IMR-90 (cell line): ENCODE data around the gene WDFY2. TPM values are rescaled to one million over a fixed set of nuclear protein-coding genes. Genes with fewer than 3 reads are reported as not detected.

ENCODE experiments used
- ATAC-seq: fragments of 200-7000 bp; cut with Tn5 transposase; 2 replicates; pipeline ENCODE4 v1.9.1; 2020; ENCODE audit warnings: low read depth, mild to moderate bottlenecking, moderate library complexity
- BruUV-seq: library from RNA; stranded (reverse); fragments of 400-500 nt; replicated peaks from 2 replicates; lab custom pipeline; 2021; lab: Mats Ljungman, UMichigan
- CTCF ChIA-PET: fragments of 300-600 bp; formaldehyde crosslinking; extraction: SDS; loops from one replicate; lab custom pipeline; 2021; ENCODE audit warnings: antibody characterized with exemption; lab: Yijun Ruan, JAX
- POLR2A ChIA-PET: fragments of 300-600 bp; sonication (Branson Sonifier 250); formaldehyde crosslinking; loops from one replicate; lab custom pipeline; 2022; ENCODE audit warnings: antibody characterized with exemption; ENCODE audit not compliant: unreplicated experiment; lab: Charles Lee
- DNase-seq: peaks from one replicate; pipeline ENCODE4 v3.0.0; 2013
- H2AFZ ChIP-seq: replicated peaks from 2 replicates; pipeline ENCODE3; 2013; ENCODE audit warnings: low read length, mild to moderate bottlenecking; ENCODE audit not compliant: poor library complexity
- H2AK5ac ChIP-seq: 2 replicates; pipeline ENCODE4 v1.6.1; 2013; ENCODE audit warnings: low read depth, low read length, inconsistent platforms
- H2AK9ac ChIP-seq: replicated peaks from 2 replicates; pipeline ENCODE3; 2013; ENCODE audit warnings: mild to moderate bottlenecking, low read depth, low read length, moderate library complexity; ENCODE audit not compliant: poor library complexity
- H2BK120ac ChIP-seq: 2 replicates; pipeline ENCODE4 v1.6.1; 2013; ENCODE audit warnings: low read depth, low read length, inconsistent platforms
- H2BK15ac ChIP-seq: 3 replicates; pipeline ENCODE4 v1.6.1; 2013; ENCODE audit warnings: low read depth, low read length, inconsistent platforms
- H2BK20ac ChIP-seq: 2 replicates; pipeline ENCODE4 v1.6.1; 2013; ENCODE audit warnings: low read depth, mild to moderate bottlenecking, inconsistent platforms, low read length, moderate library complexity
- H2BK5ac ChIP-seq: 2 replicates; pipeline ENCODE4 v1.6.1; 2013; ENCODE audit warnings: mild to moderate bottlenecking, low read depth, low read length, inconsistent platforms; ENCODE audit not compliant: poor library complexity, severe bottlenecking
- H3K14ac ChIP-seq: replicated peaks from 2 replicates; pipeline ENCODE4 v1.6.1; 2013; ENCODE audit warnings: low read depth, low read length, inconsistent platforms
- H3K18ac ChIP-seq: 2 replicates; pipeline ENCODE4 v1.6.1; 2013; ENCODE audit warnings: low read depth, low read length, control low read depth
- H3K23ac ChIP-seq: 2 replicates; pipeline ENCODE4 v1.6.1; 2013; ENCODE audit warnings: low read depth, low read length, inconsistent platforms
- H3K27ac ChIP-seq: 2 replicates; pipeline ENCODE4 v1.5.1; 2013; ENCODE audit warnings: mild to moderate bottlenecking, control low read depth, low read length; ENCODE audit not compliant: insufficient read depth
- H3K27me3 ChIP-seq: 2 replicates; pipeline ENCODE4 v1.6.1; 2013; ENCODE audit warnings: low read length; ENCODE audit not compliant: control insufficient read depth, insufficient read depth
- H3K36me3 ChIP-seq: 2 replicates; pipeline ENCODE4 v1.6.1; 2013; ENCODE audit warnings: low read length, mixed read lengths; ENCODE audit not compliant: control insufficient read depth, insufficient read depth
- H3K4ac ChIP-seq: 2 replicates; pipeline ENCODE4 v1.6.1; 2013; ENCODE audit warnings: low read depth, low read length, inconsistent platforms
- H3K4me1 ChIP-seq: 2 replicates; pipeline ENCODE4 v1.6.1; 2013; ENCODE audit warnings: low read length, mixed read lengths; ENCODE audit not compliant: control insufficient read depth, insufficient read depth
- H3K4me2 ChIP-seq: 2 replicates; pipeline ENCODE4 v1.6.1; 2013; ENCODE audit warnings: low read depth, mild to moderate bottlenecking, control low read depth, low read length, moderate library complexity
- H3K4me3 ChIP-seq: 2 replicates; pipeline ENCODE4 v1.5.1; 2013; ENCODE audit warnings: low read depth, mild to moderate bottlenecking, control low read depth, low read length, moderate library complexity; ENCODE audit not compliant: insufficient read depth
- H3K56ac ChIP-seq: 2 replicates; pipeline ENCODE4 v1.6.1; 2013; ENCODE audit warnings: low read length, inconsistent platforms; ENCODE audit not compliant: insufficient read depth; ENCODE audit errors: extremely low read depth
- H3K79me1 ChIP-seq, 2 experiments: 2 replicates each; pipeline ENCODE4 v1.6.1; 2013; ENCODE audit warnings: low read length in 2 of 2, inconsistent platforms in 1 of 2, low read depth in 1 of 2
- H3K9ac ChIP-seq: 2 replicates; pipeline ENCODE4 v1.6.1; 2013; ENCODE audit warnings: low read depth, low read length, control low read depth
- H3K9me1 ChIP-seq: 2 replicates; pipeline ENCODE4 v1.6.1; 2013; ENCODE audit warnings: low read length, inconsistent platforms; ENCODE audit not compliant: insufficient read depth
- H3K9me3 ChIP-seq: 2 replicates; pipeline ENCODE4 v1.6.1; 2013; ENCODE audit warnings: low read length; ENCODE audit not compliant: control insufficient read depth, insufficient read depth
- H4K20me1 ChIP-seq: 2 replicates; pipeline ENCODE4 v1.6.1; 2013; ENCODE audit warnings: low read length, inconsistent platforms; ENCODE audit not compliant: insufficient read depth
- H4K5ac ChIP-seq: 2 replicates; pipeline ENCODE4 v1.6.1; 2013; ENCODE audit warnings: mild to moderate bottlenecking, low read depth, low read length, control low read depth
- H4K8ac ChIP-seq, 2 experiments: 2 replicates each; pipeline ENCODE4 v1.6.1; 2013; ENCODE audit warnings: low read depth in 2 of 2, low read length in 2 of 2, control low read depth in 1 of 2, inconsistent platforms in 1 of 2
- H4K91ac ChIP-seq: 2 replicates; pipeline ENCODE4 v1.6.1; 2013; ENCODE audit warnings: low read depth, low read length, inconsistent platforms; ENCODE audit not compliant: insufficient read depth
- BHLHE40 ChIP-seq: fragments of 150-350 bp; IDR thresholded peaks from 2 replicates; pipeline ENCODE4 v1.6.1; 2016; ENCODE audit warnings: mild to moderate bottlenecking, low read depth, low read length
- CEBPB ChIP-seq: IDR thresholded peaks from 2 replicates; pipeline ENCODE4 v1.6.1; 2012; ENCODE audit warnings: low read depth, low read length, improper control_type of control experiment
- FOS ChIP-seq: fragments of 150-350 bp; IDR thresholded peaks from 2 replicates; pipeline ENCODE4 v1.6.1; 2016; ENCODE audit warnings: low read depth, low read length
- MAFK ChIP-seq: IDR thresholded peaks from 2 replicates; pipeline ENCODE4 v1.6.1; 2012; ENCODE audit warnings: low read depth, low read length, improper control_type of control experiment
- RFX5 ChIP-seq: IDR thresholded peaks from 2 replicates; pipeline ENCODE4 v1.8.0; 2012; ENCODE audit warnings: low read depth, mild to moderate bottlenecking, low read length, moderate library complexity
- WGBS, 2 experiments: methylation state at CpG; one replicate each; pipeline versions ENCODE4 v1.1.5 to v1.1.7; 2013; ENCODE audit warnings: missing lambda C conversion rate in 2 of 2; ENCODE audit not compliant: insufficient read length in 1 of 2; ENCODE audit errors: extremely low coverage in 2 of 2; 5-methylcytosine and 5-hydroxymethylcytosine counted together
- dilution Hi-C: fragments of 300-500 bp; cut with HindIII; formaldehyde crosslinking; loops from one replicate; pipeline ENCODE4 v1.14.3; 2018; ENCODE audit warnings: low sequenced_read_pairs; ENCODE audit not compliant: unreplicated experiment
- in situ Hi-C: fragments of 300-500 bp; cut with MboI; formaldehyde crosslinking; loops from 3 replicates; pipeline ENCODE4 v1.14.3; 2019; ENCODE audit warnings: low sequenced_read_pairs, inconsistent platforms, mixed read lengths
- intact Hi-C: fragments of 100-400 bp; cut with micrococcal nuclease; formaldehyde crosslinking; loops from 2 replicates; pipeline ENCODE4 v1.10.0; 2022
- polyA plus RNA-seq, 3 experiments: library from polyadenylated mRNA; depleted of rRNA; stranded (reverse); fragments of >200 nt; gene quantifications; 2 replicates each; pipeline ENCODE4 v1.2.3, GENCODE V29; 2012; ENCODE audit warnings: low replicate concordance in 1 of 3
- total RNA-seq: library from RNA; depleted of rRNA; stranded (reverse); fragments of >200 nt; gene quantifications from 2 replicates; pipeline ENCODE4 v1.2.3, GENCODE V29; 2012

The WDFY2 gene
- total and polyA plus RNA-seq, 2 of the 4 experiments (the other 2 are of a cell fraction) = 4.3 to 5.4 TPM

GRCh38 chr13:51557875-51558612 is 26.2 kb upstream of the WDFY2 start:
- ChIA-PET POLR2A (no interaction called here), CTCF (no interaction called here)
- Histone ChIP-seq H3K14ac (no peak overlapping the region), H3K18ac (no peak overlapping the region; the same call in 1 of the 2 replicates), H3K79me1 (no peaks in the 10 kb centered on the region), H4K5ac (no peak overlapping the region), H3K9ac (no peak overlapping the region), H4K91ac (no peak overlapping the region), H3K4me3 (peak overlapping the region; percentile 9; the same call in 1 of the 2 replicates), H2BK15ac (no peak overlapping the region), H2BK20ac (peak overlapping the region; percentile 47), H3K27ac (peak overlapping the region; percentile 58), H2AFZ (peak overlapping the region; percentile 89), H2BK120ac (0 out of 2 replicates have a peak overlapping the region, but pooled peaks have one; percentile 39), H4K20me1 (no peaks in the 10 kb centered on the region), H2AK5ac (peak overlapping the region; percentile 39; the same call in 1 of the 2 replicates), H3K4me1 (peaks cover 4% of the 10 kb centered on the region), H3K9me1 (peaks cover 4% of the 10 kb centered on the region; the same call in 1 of the 2 replicates), H3K23ac (no peak overlapping the region), H3K56ac (no peak overlapping the region), H3K27me3 (no peaks in the 10 kb centered on the region), H3K36me3 (no peaks in the 10 kb centered on the region), H2AK9ac (no peak overlapping the region), H3K4ac (0 out of 2 replicates have a peak overlapping the region, but pooled peaks have one; percentile 39), H4K8ac (0 out of 4 replicates have a peak overlapping the region, but pooled peaks of 1 of the 2 experiments have one; percentile 7), H3K9me3 (no peaks in the 10 kb centered on the region), H3K4me2 (peak overlapping the region; percentile 73), H2BK5ac (peak overlapping the region; percentile 66)
- no TSS peak for BruUV-seq
- TF ChIP-seq BHLHE40 (no peak), MAFK (peak; percentile 28; the same call in 1 of the 2 replicates), CEBPB (peak; percentile 89), RFX5 (no peak), FOS (peak; percentile 69)
- dilution Hi-C loops = no loop called here
- 5 to 100% methylated on average over 1 to 7 of the region's 10 CpGs for WGBS, 2 experiments
- in situ Hi-C loops = no loop called here
- peak; percentile 96 for ATAC-seq
- DNase-seq = peak; percentile 88
- intact Hi-C loops = no loop called here
